C4-2B (cell line): ENCODE data around the gene B4GALT5.
"Not testable (repeated sequence)": the region's sequence is repeated elsewhere in the genome, so short reads cannot be mapped to it uniquely, and the experiment has no call there.

ENCODE experiments used
- ZFX ChIP-seq: fragments of 450-650 bp; IDR thresholded peaks from 2 replicates; pipeline ENCODE4 v1.6.1; 2017
- TF ChIP-seq, protein P1 (sequence below): fragments of 450-650 bp; conservative IDR thresholded peaks from 2 replicates; pipeline ENCODE4 v1.5.1; 2017; ENCODE audit warnings: mild to moderate bottlenecking

DNA sequence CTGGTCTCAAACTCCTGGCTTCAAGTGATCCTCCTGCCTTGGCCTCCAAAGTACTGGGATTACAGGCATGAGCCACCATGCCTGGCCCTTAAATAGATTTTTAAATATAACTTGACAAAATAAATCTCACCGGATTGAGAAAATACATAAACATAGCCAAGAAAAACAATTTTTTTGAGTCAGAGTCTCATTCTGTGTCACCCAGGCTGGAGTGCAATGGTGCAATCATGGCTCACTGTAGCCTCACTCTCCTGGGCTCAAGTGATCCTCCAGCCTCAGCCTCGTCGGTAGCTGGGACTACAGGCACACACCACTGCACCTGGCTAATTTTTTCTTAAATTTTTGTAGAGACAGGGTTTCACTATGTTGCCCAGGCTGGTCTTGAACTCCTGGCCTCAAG, 85.4 kb downstream of the B4GALT5 start:
- TF ChIP-seq, protein P1, sequence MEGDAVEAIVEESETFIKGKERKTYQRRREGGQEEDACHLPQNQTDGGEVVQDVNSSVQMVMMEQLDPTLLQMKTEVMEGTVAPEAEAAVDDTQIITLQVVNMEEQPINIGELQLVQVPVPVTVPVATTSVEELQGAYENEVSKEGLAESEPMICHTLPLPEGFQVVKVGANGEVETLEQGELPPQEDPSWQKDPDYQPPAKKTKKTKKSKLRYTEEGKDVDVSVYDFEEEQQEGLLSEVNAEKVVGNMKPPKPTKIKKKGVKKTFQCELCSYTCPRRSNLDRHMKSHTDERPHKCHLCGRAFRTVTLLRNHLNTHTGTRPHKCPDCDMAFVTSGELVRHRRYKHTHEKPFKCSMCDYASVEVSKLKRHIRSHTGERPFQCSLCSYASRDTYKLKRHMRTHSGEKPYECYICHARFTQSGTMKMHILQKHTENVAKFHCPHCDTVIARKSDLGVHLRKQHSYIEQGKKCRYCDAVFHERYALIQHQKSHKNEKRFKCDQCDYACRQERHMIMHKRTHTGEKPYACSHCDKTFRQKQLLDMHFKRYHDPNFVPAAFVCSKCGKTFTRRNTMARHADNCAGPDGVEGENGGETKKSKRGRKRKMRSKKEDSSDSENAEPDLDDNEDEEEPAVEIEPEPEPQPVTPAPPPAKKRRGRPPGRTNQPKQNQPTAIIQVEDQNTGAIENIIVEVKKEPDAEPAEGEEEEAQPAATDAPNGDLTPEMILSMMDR, result not testable (repeated sequence)
- not testable (repeated sequence) for TF ChIP-seq ZFX
